Measurements from ENCODE around the gene GABRB1. TPM values are rescaled to one million over a fixed set of nuclear protein-coding genes. Genes with fewer than 3 reads are reported as not detected.
A peak's percentile ranks its signal among the peaks of the same experiment; 100 is the strongest.

GABRB1 gene
- total and polyA plus RNA-seq, 8 donors: 0.17 to 0.48 (median 0.32) TPM; not detected in 4

- ATAC-seq (peak; percentile 27), DNase-seq (peak in 2 of 4 donors; percentile 16 to 70)
- Histone ChIP-seq H3K4me1 (peaks cover 6 to 8% of the 10 kb centered on the region in 2 donors), H3K27me3 (peaks cover 32 to 64% of the 10 kb centered on the region in 2 donors), H3K4me3 (no peak within 1 kb of the TSS), H3K9me3 (no peaks in the 10 kb centered on the region), H3K27ac (no peak within 1 kb of the TSS), H3K36me3 (no peaks in the 10 kb centered on the region)
- intact Hi-C loops (cut with DNase I): no loop called here
- TF ChIP-seq, protein P1, sequence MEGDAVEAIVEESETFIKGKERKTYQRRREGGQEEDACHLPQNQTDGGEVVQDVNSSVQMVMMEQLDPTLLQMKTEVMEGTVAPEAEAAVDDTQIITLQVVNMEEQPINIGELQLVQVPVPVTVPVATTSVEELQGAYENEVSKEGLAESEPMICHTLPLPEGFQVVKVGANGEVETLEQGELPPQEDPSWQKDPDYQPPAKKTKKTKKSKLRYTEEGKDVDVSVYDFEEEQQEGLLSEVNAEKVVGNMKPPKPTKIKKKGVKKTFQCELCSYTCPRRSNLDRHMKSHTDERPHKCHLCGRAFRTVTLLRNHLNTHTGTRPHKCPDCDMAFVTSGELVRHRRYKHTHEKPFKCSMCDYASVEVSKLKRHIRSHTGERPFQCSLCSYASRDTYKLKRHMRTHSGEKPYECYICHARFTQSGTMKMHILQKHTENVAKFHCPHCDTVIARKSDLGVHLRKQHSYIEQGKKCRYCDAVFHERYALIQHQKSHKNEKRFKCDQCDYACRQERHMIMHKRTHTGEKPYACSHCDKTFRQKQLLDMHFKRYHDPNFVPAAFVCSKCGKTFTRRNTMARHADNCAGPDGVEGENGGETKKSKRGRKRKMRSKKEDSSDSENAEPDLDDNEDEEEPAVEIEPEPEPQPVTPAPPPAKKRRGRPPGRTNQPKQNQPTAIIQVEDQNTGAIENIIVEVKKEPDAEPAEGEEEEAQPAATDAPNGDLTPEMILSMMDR (IDR thresholded peaks at IDR 0.05): no peak
These were observed 38.0 kb upstream of the GABRB1 start, which contains the start of gene GABRA4 for GRCh38 chr4:46993075-46994006. GABRA4 (minus strand) TSS chr4:46993581; CDS start chr4:46993424, 157 bp downstream.

- TF ChIP-seq, protein P1 (IDR thresholded peaks at IDR 0.05): no peak
- Histone ChIP-seq H3K9me3 (no peaks in the 10 kb centered on the region), H3K4me1 (peaks cover 6 to 8% of the 10 kb centered on the region in 2 donors), H3K27ac (no peak overlapping the region), H3K36me3 (no peaks in the 10 kb centered on the region), H3K4me3 (no peak overlapping the region), H3K27me3 (peaks cover 32 to 64% of the 10 kb centered on the region in 2 donors)
- no peak for ATAC-seq
- intact Hi-C loops (cut with DNase I): no loop called here
- peak in 1 of 4 donors; percentile 40 for DNase-seq
These were observed 37.4 kb upstream of the GABRB1 start for GRCh38 chr4:46994007-46994405.

DNA sequence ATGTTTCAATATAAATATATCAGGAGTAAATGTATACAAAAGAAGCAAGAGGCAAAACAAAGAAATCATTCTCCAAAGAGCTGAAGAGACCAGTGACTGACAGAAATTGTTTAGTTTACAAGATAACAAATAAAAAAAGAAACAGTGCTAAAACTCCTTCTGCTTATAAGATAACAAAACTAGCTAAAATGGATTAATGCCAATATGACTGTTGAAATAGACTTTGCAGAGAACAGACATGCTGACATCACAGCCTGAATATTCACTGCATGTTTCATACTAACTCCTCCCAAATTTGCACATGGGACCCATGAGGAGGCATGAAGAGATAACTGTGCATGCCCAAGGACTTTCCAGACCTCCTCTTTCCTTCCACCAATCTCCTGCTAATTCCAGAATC is 31.8 kb upstream of the GABRB1 start:
- H3K9me3 ChIP-seq: no peaks in the 10 kb centered on the region
- no peak overlapping the region for H3K4me3 ChIP-seq
- no peak overlapping the region for H3K27ac ChIP-seq
- H3K4me1 ChIP-seq: no peaks in the 10 kb centered on the region
- no peaks in the 10 kb centered on the region for H3K36me3 ChIP-seq
- no peak for DNase-seq
- intact Hi-C loops (cut with DNase I): no loop called here
- H3K27me3 ChIP-seq: peaks cover 11 to 24% of the 10 kb centered on the region in 2 donors
- TF ChIP-seq, protein P1 (IDR thresholded peaks at IDR 0.05): no peak
- ATAC-seq: no peak

DNA sequence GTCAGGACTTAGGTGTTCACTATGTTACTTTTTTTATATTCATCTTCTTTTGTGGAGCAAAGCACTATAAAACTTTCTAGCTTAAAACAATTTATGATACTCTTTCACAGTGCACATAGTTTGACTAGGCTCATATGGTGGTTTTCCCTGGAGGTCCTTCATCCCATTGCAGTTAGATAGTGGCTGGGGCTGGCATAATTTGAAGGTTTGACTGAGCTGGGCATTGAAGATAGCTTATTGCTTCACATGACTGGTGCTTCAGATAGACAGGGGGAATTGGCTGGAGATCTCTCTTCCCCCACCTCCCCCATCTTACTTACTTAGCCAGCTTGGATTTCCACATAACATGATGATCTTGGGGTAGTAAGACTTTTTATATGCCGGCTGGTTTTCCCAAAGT is 31.0 kb upstream of the GABRB1 start:
- H3K9me3 ChIP-seq: no peaks in the 10 kb centered on the region
- ATAC-seq (no peak), DNase-seq (no peak)
- no peak overlapping the region for H3K4me3 ChIP-seq
- TF ChIP-seq, protein P1 (IDR thresholded peaks at IDR 0.05): no peak
- intact Hi-C loops (cut with DNase I): no loop called here
- H3K27me3 ChIP-seq: peaks cover 3 to 15% of the 10 kb centered on the region in 2 donors
- no peak overlapping the region for H3K27ac ChIP-seq
- no peaks in the 10 kb centered on the region for H3K36me3 ChIP-seq
- H3K4me1 ChIP-seq: no peaks in the 10 kb centered on the region

- intact Hi-C loops (cut with DNase I): no loop called here
- Histone ChIP-seq H3K27ac (no peak overlapping the region), H3K4me1 (no peaks in the 10 kb centered on the region), H3K4me3 (no peak overlapping the region), H3K36me3 (no peaks in the 10 kb centered on the region), H3K27me3 (no peaks in the 10 kb centered on the region), H3K9me3 (no peaks in the 10 kb centered on the region)
- TF ChIP-seq, protein P1 (IDR thresholded peaks at IDR 0.05): no peak
- ATAC-seq (no peak), DNase-seq (no peak)
These were observed 28.8 kb upstream of the GABRB1 start for GRCh38 chr4:47002580-47002979.

Data from left lung (tissue), 10 donors.